Effector memory CD4-positive, alpha-beta T cell (primary cell): ENCODE results near the gene SUGCT.

ENCODE experiments used
- DNase-seq, 3 donors: peaks; one replicate each; pipeline ENCODE4 v3.0.0-alpha.2; 2020
- H3K27ac ChIP-seq: 2 replicates; pipeline ENCODE4 v1.7.0; 2013; ENCODE audit warnings: mild to moderate bottlenecking, low read length, moderate library complexity; ENCODE audit not compliant: insufficient read depth, poor library complexity, severe bottlenecking
- H3K27me3 ChIP-seq: replicated peaks from 2 replicates; pipeline ENCODE4 v1.7.0; 2013; ENCODE audit warnings: mild to moderate bottlenecking, low read length; ENCODE audit not compliant: insufficient read depth, control insufficient read depth, poor library complexity, severe bottlenecking
- H3K36me3 ChIP-seq: 2 replicates; pipeline ENCODE4 v1.7.0; 2013; ENCODE audit warnings: mild to moderate bottlenecking, low read length, moderate library complexity; ENCODE audit not compliant: control insufficient read depth, insufficient read depth
- H3K4me1 ChIP-seq: 2 replicates; pipeline ENCODE4 v1.7.0; 2013; ENCODE audit warnings: low read length, mild to moderate bottlenecking; ENCODE audit not compliant: control insufficient read depth, insufficient read depth, poor library complexity, severe bottlenecking
- H3K4me3 ChIP-seq: 2 replicates; pipeline ENCODE4 v1.7.0; 2013; ENCODE audit warnings: low read length, low read depth, mild to moderate bottlenecking; ENCODE audit not compliant: insufficient read depth, poor library complexity, severe bottlenecking
- H3K9me3 ChIP-seq: 2 replicates; pipeline ENCODE4 v1.7.0; 2013; ENCODE audit warnings: mild to moderate bottlenecking, low read length, moderate library complexity; ENCODE audit not compliant: control insufficient read depth

Gene SUGCT

GRCh38 chr7:40604601-40605438, 470.0 kb downstream of the SUGCT start:
- no peaks in the 10 kb centered on the region for H3K36me3 ChIP-seq
- no peak for DNase-seq
- H3K27me3 ChIP-seq: no peaks in the 10 kb centered on the region
- no peak overlapping the region for H3K4me3 ChIP-seq
- H3K4me1 ChIP-seq: no peaks in the 10 kb centered on the region
- H3K27ac ChIP-seq: no peak overlapping the region
- peaks cover 3% of the 10 kb centered on the region for H3K9me3 ChIP-seq

GRCh38 chr7:40608321-40609075, 473.7 kb downstream of the SUGCT start:
- H3K9me3 ChIP-seq: peaks cover 3% of the 10 kb centered on the region
- H3K4me1 ChIP-seq: no peaks in the 10 kb centered on the region
- H3K36me3 ChIP-seq: no peaks in the 10 kb centered on the region
- H3K27ac ChIP-seq: no peak overlapping the region
- DNase-seq: no peak
- no peaks in the 10 kb centered on the region for H3K27me3 ChIP-seq
- H3K4me3 ChIP-seq: no peak overlapping the region

- peaks cover 3% of the 10 kb centered on the region for H3K9me3 ChIP-seq
- DNase-seq: no peak
- H3K4me1 ChIP-seq: no peaks in the 10 kb centered on the region
- H3K27me3 ChIP-seq: no peaks in the 10 kb centered on the region
- H3K4me3 ChIP-seq: no peak overlapping the region
- no peak overlapping the region for H3K27ac ChIP-seq
- no peaks in the 10 kb centered on the region for H3K36me3 ChIP-seq
These were observed 475.7 kb downstream of the SUGCT start for GRCh38 chr7:40610461-40610860.

GRCh38 chr7:40611095-40611871, 476.5 kb downstream of the SUGCT start:
- DNase-seq: no peak
- no peaks in the 10 kb centered on the region for H3K4me1 ChIP-seq
- no peak overlapping the region for H3K4me3 ChIP-seq
- peaks cover 3% of the 10 kb centered on the region for H3K9me3 ChIP-seq
- no peaks in the 10 kb centered on the region for H3K27me3 ChIP-seq
- no peaks in the 10 kb centered on the region for H3K36me3 ChIP-seq
- no peak overlapping the region for H3K27ac ChIP-seq

- Histone ChIP-seq H3K27me3 (no peaks in the 10 kb centered on the region), H3K4me1 (no peaks in the 10 kb centered on the region), H3K4me3 (no peak overlapping the region), H3K9me3 (peaks cover 3% of the 10 kb centered on the region), H3K36me3 (no peaks in the 10 kb centered on the region), H3K27ac (no peak overlapping the region)
- DNase-seq: no peak
These were observed 477.5 kb downstream of the SUGCT start for GRCh38 chr7:40612298-40612697.

GRCh38 chr7:40619647-40620046, 484.8 kb downstream of the SUGCT start:
- Histone ChIP-seq H3K9me3 (no peaks in the 10 kb centered on the region), H3K27ac (no peak overlapping the region), H3K27me3 (no peaks in the 10 kb centered on the region), H3K4me1 (no peaks in the 10 kb centered on the region), H3K36me3 (no peaks in the 10 kb centered on the region), H3K4me3 (no peak overlapping the region)
- no peak for DNase-seq

- Histone ChIP-seq H3K27me3 (no peaks in the 10 kb centered on the region), H3K4me3 (no peak overlapping the region)
These were observed 486.8 kb downstream of the SUGCT start for GRCh38 chr7:40621592-40621998.

GRCh38 chr7:40622941-40623501, 488.2 kb downstream of the SUGCT start:
- H3K4me3 ChIP-seq: no peak overlapping the region
- H3K27ac ChIP-seq: no peak overlapping the region
- no peaks in the 10 kb centered on the region for H3K27me3 ChIP-seq
- no peaks in the 10 kb centered on the region for H3K36me3 ChIP-seq
- no peaks in the 10 kb centered on the region for H3K4me1 ChIP-seq
- DNase-seq: no peak
- no peaks in the 10 kb centered on the region for H3K9me3 ChIP-seq

More at GRCh38 chr7:40621592-40621998, 486.8 kb downstream of the SUGCT start:
- Histone ChIP-seq H3K27ac (no peak overlapping the region), H3K4me1 (no peaks in the 10 kb centered on the region), H3K9me3 (no peaks in the 10 kb centered on the region), H3K36me3 (no peaks in the 10 kb centered on the region)
- no peak for DNase-seq

GRCh38 chr7:40623863-40624262, 489.1 kb downstream of the SUGCT start:
- H3K36me3 ChIP-seq: no peaks in the 10 kb centered on the region
- DNase-seq: no peak
- H3K27ac ChIP-seq: no peak overlapping the region
- no peaks in the 10 kb centered on the region for H3K27me3 ChIP-seq
- H3K4me3 ChIP-seq: no peak overlapping the region
- H3K9me3 ChIP-seq: no peaks in the 10 kb centered on the region
- no peaks in the 10 kb centered on the region for H3K4me1 ChIP-seq
